OCI-LY3 (cell line): ENCODE data around the gene NDFIP2.

Experiments
- EZH2phosphoT487 ChIP-seq: fragments of 200-600 bp; shearing (Covaris generic); IDR thresholded peaks from 2 replicates; pipeline ENCODE4 v1.6.1; 2018; ENCODE audit warnings: antibody characterized with exemption, mixed run types, low read depth
- TF ChIP-seq, protein P1 (sequence below): fragments of 200-600, 300-600 bp; sonication (generic); IDR thresholded peaks from 2 replicates; pipeline ENCODE4 v1.5.1; 2014; ENCODE audit warnings: antibody characterized with exemption, low read length, low read depth

DNA sequence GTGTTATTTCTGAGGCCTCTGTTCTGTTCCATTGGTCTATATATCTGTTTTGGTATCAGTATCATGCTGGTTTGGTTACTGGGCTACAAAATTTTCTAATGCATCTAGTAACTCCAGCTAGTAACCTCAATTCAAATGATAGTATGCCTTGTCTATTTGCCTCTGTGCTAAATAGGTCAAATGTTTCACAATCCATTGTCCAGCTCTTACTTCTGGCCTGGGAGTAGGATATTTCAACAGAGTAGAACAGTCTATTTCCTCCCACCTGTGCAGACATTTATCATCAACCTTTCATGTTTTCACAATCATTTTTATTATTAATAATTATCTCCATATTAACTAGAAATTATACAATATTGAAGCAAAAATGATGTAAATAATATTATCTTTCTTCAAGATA lies 18.1 kb upstream of the NDFIP2 start:
- TF ChIP-seq, protein P1, sequence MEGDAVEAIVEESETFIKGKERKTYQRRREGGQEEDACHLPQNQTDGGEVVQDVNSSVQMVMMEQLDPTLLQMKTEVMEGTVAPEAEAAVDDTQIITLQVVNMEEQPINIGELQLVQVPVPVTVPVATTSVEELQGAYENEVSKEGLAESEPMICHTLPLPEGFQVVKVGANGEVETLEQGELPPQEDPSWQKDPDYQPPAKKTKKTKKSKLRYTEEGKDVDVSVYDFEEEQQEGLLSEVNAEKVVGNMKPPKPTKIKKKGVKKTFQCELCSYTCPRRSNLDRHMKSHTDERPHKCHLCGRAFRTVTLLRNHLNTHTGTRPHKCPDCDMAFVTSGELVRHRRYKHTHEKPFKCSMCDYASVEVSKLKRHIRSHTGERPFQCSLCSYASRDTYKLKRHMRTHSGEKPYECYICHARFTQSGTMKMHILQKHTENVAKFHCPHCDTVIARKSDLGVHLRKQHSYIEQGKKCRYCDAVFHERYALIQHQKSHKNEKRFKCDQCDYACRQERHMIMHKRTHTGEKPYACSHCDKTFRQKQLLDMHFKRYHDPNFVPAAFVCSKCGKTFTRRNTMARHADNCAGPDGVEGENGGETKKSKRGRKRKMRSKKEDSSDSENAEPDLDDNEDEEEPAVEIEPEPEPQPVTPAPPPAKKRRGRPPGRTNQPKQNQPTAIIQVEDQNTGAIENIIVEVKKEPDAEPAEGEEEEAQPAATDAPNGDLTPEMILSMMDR, result no peak
- TF ChIP-seq EZH2phosphoT487, result no peak
